ENCODE data around the gene DUOXA2.

- TF ChIP-seq CTCF (IDR thresholded peaks at IDR 0.05) (no peak), POLR2A (IDR thresholded peaks at IDR 0.05) (no peak), EP300 (IDR thresholded peaks at IDR 0.05; ENCODE audit: low read depth) (no peak)
These were observed 33.5 kb downstream of the DUOXA2 start for GRCh38 chr15:45147606-45148005.
